HFFc6 (cell line): ENCODE data around the gene BANK1. TPM values are rescaled to one million over a fixed set of nuclear protein-coding genes. Genes with fewer than 3 reads are reported as not detected.

ENCODE experiments used
- DNase-seq: peaks from one replicate; pipeline ENCODE4 v3.0.0-alpha.2; 2018
- H3K27ac Mint-ChIP-seq: 2 replicates; pipeline ENCODE4 v1.8.0; 2020; ENCODE audit warnings: mild to moderate bottlenecking, mixed read lengths
- H3K27me3 Mint-ChIP-seq: 2 replicates; pipeline ENCODE4 v1.8.0; 2021; ENCODE audit warnings: mild to moderate bottlenecking, moderate library complexity, mixed read lengths; ENCODE audit not compliant: insufficient read depth
- H3K36me3 Mint-ChIP-seq: 2 replicates; pipeline ENCODE4 v1.8.0; 2021; ENCODE audit warnings: low read depth, mixed read lengths
- H3K4me1 Mint-ChIP-seq: 2 replicates; pipeline ENCODE4 v1.8.0; 2020; ENCODE audit warnings: low read depth, mixed read lengths
- H3K4me3 Mint-ChIP-seq: 2 replicates; pipeline ENCODE4 v1.8.0; 2020; ENCODE audit warnings: mild to moderate bottlenecking, moderate library complexity, mixed read lengths
- H3K9me3 Mint-ChIP-seq: 2 replicates; pipeline ENCODE4 v1.8.0; 2020; ENCODE audit warnings: mild to moderate bottlenecking, mixed read lengths
- total RNA-seq, 6 experiments: library from RNA; stranded (reverse); fragmentation: NEBNext Ultra II Directional; extraction: Animal tissue kit (Norgen Biotek cat#: 25700); gene quantifications; 2 replicates in 1 of 6; 3 replicates in 5 of 6; pipeline ENCODE4 v1.2.3, GENCODE V29; 2021
- TF ChIP-seq, protein P1 (sequence below): fragments of 200-600 bp; sonication (generic); IDR thresholded peaks from 2 replicates; pipeline ENCODE4 v1.5.0; 2021; ENCODE audit warnings: antibody characterized with exemption, mild to moderate bottlenecking

BANK1 gene
- total RNA-seq, 6 experiments from 2014 or later = 0.14 to 0.28 (median 0.17) TPM; not detected in 3

DNA sequence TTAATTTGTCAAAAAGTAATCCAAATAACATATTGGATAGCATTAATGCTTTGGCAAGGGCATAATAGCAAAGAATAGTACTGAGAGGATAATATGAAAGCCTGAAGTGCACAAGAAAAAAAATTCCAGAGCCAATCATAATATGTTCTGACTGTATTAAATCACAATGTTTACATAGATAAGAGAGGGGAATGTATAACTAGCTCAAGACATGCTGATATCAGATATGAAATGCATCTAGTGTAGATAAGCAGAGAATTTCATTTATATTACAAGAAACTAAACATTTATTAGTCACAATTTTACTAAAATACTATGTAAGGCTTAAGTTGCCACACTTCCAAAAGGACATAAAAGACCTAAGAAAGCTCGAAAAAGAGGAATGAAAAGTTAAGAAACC lies 193.3 kb downstream of the BANK1 start:
- TF ChIP-seq, protein P1, sequence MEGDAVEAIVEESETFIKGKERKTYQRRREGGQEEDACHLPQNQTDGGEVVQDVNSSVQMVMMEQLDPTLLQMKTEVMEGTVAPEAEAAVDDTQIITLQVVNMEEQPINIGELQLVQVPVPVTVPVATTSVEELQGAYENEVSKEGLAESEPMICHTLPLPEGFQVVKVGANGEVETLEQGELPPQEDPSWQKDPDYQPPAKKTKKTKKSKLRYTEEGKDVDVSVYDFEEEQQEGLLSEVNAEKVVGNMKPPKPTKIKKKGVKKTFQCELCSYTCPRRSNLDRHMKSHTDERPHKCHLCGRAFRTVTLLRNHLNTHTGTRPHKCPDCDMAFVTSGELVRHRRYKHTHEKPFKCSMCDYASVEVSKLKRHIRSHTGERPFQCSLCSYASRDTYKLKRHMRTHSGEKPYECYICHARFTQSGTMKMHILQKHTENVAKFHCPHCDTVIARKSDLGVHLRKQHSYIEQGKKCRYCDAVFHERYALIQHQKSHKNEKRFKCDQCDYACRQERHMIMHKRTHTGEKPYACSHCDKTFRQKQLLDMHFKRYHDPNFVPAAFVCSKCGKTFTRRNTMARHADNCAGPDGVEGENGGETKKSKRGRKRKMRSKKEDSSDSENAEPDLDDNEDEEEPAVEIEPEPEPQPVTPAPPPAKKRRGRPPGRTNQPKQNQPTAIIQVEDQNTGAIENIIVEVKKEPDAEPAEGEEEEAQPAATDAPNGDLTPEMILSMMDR = no peak
- Mint-ChIP-seq H3K9me3 (0 out of 2 replicates have a peak, but pooled peaks cover 4% of the 10 kb centered on the region), H3K36me3 (no peaks in the 10 kb centered on the region), H3K4me3 (no peak overlapping the region), H3K27ac (no peak overlapping the region), H3K27me3 (no peaks in the 10 kb centered on the region; the same call in 1 of the 2 replicates), H3K4me1 (no peaks in the 10 kb centered on the region)
- DNase-seq = no peak

DNA sequence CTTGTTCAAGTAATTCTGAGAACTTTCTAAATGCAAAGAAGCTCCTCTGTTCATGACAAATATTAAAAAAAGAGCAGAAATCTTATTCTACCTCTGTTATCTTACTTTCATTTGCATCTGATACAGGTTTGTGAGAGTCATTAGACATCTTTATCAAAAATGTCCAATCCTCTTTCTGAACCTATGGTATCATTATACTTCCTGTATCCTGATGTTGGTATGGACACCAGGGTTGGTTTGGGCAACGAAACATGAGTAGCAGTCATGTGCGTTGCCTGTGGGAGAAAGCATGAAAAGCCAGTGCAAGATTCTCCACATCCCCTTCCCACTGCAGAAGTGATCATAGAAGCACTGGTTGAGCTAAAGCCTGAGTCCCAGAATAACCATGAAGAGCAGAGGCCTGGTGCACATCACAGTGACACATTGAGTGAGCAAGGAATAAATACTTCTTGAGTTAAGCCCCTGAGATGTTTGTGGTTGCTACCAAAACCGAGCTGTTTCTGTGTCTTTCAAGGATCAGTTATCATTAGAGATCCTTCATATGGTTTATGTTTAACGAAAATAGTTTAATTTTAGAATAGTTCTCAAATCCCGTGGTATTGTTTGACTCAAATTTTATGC lies 197.2 kb downstream of the BANK1 start:
- Mint-ChIP-seq H3K27me3 (no peaks in the 10 kb centered on the region), H3K9me3 (0 out of 2 replicates have a peak, but pooled peaks cover 4% of the 10 kb centered on the region), H3K4me3 (no peak overlapping the region), H3K36me3 (no peaks in the 10 kb centered on the region), H3K4me1 (no peaks in the 10 kb centered on the region), H3K27ac (no peak overlapping the region)
- no peak for DNase-seq
- TF ChIP-seq, protein P1 = no peak

DNA sequence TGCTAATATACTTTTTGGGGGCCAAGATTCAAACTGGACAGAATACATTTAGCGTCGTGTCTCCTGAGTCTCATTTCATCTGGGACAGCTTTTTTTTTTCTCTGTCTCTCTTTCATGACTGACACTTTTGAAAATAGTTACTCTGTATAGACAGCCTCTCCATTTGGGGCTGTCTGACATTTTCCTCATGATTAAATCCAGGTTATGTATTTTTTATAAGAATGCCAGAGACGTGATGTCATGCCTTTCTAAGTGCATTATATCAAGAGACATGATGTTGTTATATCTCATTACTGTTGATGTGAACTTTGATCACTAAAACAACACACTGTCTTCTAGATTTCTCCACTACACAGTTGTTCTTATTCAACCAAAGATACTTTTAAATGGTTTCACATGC lies 199.0 kb downstream of the BANK1 start:
- TF ChIP-seq, protein P1 = no peak
- H3K36me3 Mint-ChIP-seq = no peaks in the 10 kb centered on the region
- no peaks in the 10 kb centered on the region for H3K4me1 Mint-ChIP-seq
- H3K27ac Mint-ChIP-seq = no peak overlapping the region
- no peak for DNase-seq
- no peak overlapping the region for H3K4me3 Mint-ChIP-seq
- H3K27me3 Mint-ChIP-seq = no peaks in the 10 kb centered on the region
- H3K9me3 Mint-ChIP-seq = 0 out of 2 replicates have a peak, but pooled peaks cover 4% of the 10 kb centered on the region

DNA sequence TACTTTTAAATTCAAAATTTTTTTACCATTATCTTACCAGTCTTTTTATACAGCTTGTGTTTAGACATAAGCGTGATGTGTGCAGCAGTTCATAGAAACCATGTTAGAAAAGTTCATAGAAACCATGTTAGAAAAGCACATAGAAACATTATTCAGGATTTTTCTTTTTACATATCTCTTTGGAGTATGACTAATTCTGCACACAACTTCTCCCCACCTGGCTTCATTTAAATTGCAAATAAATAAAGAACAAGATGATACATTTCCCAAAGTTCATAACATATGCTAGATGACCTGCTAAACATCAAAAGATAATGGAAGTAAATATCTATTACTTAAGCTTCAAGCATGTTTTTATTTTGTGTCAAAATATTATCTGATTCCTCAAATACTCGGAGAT lies 201.9 kb downstream of the BANK1 start:
- Mint-ChIP-seq H3K27ac (no peak overlapping the region), H3K9me3 (no peaks in the 10 kb centered on the region), H3K4me3 (no peak overlapping the region), H3K27me3 (peaks cover 2% of the 10 kb centered on the region; the same call in 1 of the 2 replicates), H3K4me1 (no peaks in the 10 kb centered on the region), H3K36me3 (no peaks in the 10 kb centered on the region)
- TF ChIP-seq, protein P1 = no peak
- no peak for DNase-seq

DNA sequence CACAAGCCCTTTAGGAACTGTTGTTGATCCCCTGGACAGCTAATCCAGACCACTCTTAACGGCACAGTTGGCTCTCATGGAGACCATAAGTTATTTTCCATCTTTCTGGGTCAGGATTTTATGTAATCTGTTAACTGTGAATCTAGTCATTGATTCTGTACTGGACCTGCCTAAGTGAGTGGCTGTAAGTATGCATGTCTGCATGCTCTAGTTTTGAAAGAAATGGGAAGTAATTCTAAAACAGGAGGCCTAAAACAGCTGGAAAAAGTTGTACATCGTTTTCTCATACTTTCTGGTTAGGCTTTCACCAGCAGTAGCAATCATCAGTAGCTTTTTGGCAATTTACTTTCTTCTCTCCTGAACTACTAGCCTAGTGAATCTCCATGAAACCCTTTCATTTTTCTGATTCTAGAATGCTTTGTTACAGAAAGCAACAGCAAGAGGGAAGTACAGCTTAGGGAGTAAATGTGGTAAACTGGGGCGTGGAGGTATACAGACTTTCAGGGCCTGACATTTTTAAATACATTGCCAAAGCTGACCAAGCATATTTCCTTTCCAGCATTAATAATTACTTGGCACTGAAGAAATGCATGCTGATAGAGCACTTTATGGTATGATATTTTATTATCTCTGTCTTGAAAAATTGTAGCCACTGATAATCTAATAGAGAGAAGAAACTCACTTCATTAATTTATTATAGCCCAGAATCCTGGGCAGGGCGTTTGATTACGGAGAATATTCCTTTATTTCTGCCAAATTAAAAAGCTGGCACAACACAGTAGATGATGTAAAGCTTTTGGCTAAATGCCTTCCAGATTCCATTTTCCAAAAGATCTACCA lies 202.7 kb downstream of the BANK1 start:
- DNase-seq = no peak
- TF ChIP-seq, protein P1 = no peak
- no peaks in the 10 kb centered on the region for H3K9me3 Mint-ChIP-seq

More for the DNA sequence above, 202.7 kb downstream of the BANK1 start:
- Mint-ChIP-seq H3K4me1 (no peaks in the 10 kb centered on the region), H3K36me3 (no peaks in the 10 kb centered on the region), H3K27me3 (peaks cover 2% of the 10 kb centered on the region; the same call in 1 of the 2 replicates), H3K4me3 (no peak overlapping the region), H3K27ac (no peak overlapping the region)
